GM12878 (cell line): ENCODE results near the gene KBTBD8. TPM values are rescaled to one million over a fixed set of nuclear protein-coding genes. Genes with fewer than 3 reads are reported as not detected.

ENCODE experiments used
- ATAC-seq: fragments of 200-7000 bp; cut with Tn5 transposase; 3 replicates; pipeline ENCODE4 v1.9.1; 2020; ENCODE audit warnings: mild to moderate bottlenecking, moderate library complexity
- BruUV-seq: library from RNA; stranded (reverse); fragments of 400-500 nt; replicated peaks from 2 replicates; lab custom pipeline; 2021; lab: Mats Ljungman, UMichigan
- CTCF ChIA-PET: fragments of 300-600 bp; sonication (Branson Sonifier 250); formaldehyde crosslinking; extraction: SDS; loops from one replicate; lab custom pipeline; 2021; ENCODE audit warnings: inconsistent platforms; lab: Yijun Ruan, JAX
- POLR2A ChIA-PET: fragments of 350-600 bp; formaldehyde crosslinking; extraction: SDS; loops from one replicate; lab custom pipeline; 2021; ENCODE audit warnings: inconsistent platforms; lab: Charles Lee
- RAD21 ChIA-PET: fragments of 300-600 bp; sonication (Branson Sonifier 250); formaldehyde crosslinking; loops from one replicate; lab custom pipeline; 2023; ENCODE audit warnings: antibody characterized with exemption; ENCODE audit not compliant: unreplicated experiment; lab: Charles Lee
- SMC1A ChIA-PET: fragments of 300-600 bp; sonication (Branson Sonifier 250); formaldehyde crosslinking; loops from one replicate; lab custom pipeline; 2023; ENCODE audit not compliant: unreplicated experiment, uncharacterized antibody; lab: Charles Lee
- DNase-seq: peaks from one replicate; pipeline ENCODE4 v3.0.0-alpha.2; 2011; ENCODE audit warnings: low read depth, low spot score
- FAIRE-seq: peaks from 3 replicates; lab custom pipeline; 2011; peaks lifted over from hg19 to GRCh38; lab: Jason Lieb, UNC
- H2AFZ ChIP-seq: 2 replicates; pipeline ENCODE4 v1.6.0; 2011; ENCODE audit warnings: low read depth, low read length, control low read depth; ENCODE audit not compliant: control insufficient read depth
- H3K27ac ChIP-seq: 2 replicates; pipeline ENCODE4 v1.5.1; 2011; ENCODE audit warnings: control low read depth; ENCODE audit not compliant: control insufficient read depth, insufficient read depth
- H3K27me3 ChIP-seq, 2 experiments: replicated peaks in 1 of 2; 2 replicates each; pipeline versions ENCODE4 v1.6.0 to v1.6.1; 2011; ENCODE audit warnings: low read length in 1 of 2; ENCODE audit not compliant: control insufficient read depth in 2 of 2, insufficient read depth in 2 of 2
- H3K36me3 ChIP-seq, 2 experiments: 2 replicates each; pipeline ENCODE4 v1.5.1; 2011; ENCODE audit warnings: low read length in 1 of 2; ENCODE audit not compliant: control insufficient read depth in 2 of 2, insufficient read depth in 2 of 2
- H3K4me1 ChIP-seq: 2 replicates; pipeline ENCODE4 v1.6.1; 2011; ENCODE audit warnings: mild to moderate bottlenecking, low read length, moderate library complexity, mixed read lengths; ENCODE audit not compliant: control insufficient read depth, insufficient read depth
- H3K4me2 ChIP-seq: 2 replicates; pipeline ENCODE4 v1.6.0; 2011; ENCODE audit warnings: control low read depth; ENCODE audit not compliant: control insufficient read depth, insufficient read depth
- H3K4me3 ChIP-seq: fragments of 200-600 bp; sonication (generic); 2 replicates; pipeline ENCODE4 v1.5.1; 2016
- H3K79me2 ChIP-seq: 2 replicates; pipeline ENCODE4 v1.6.0; 2011; ENCODE audit warnings: low read length; ENCODE audit not compliant: control insufficient read depth, insufficient read depth
- H3K9ac ChIP-seq: 2 replicates; pipeline ENCODE4 v1.8.0; 2011; ENCODE audit warnings: low read length, control low read depth, mixed read lengths; ENCODE audit not compliant: control insufficient read depth, insufficient read depth
- H3K9me3 ChIP-seq: replicated peaks from 3 replicates; pipeline ENCODE4 v1.5.1; 2011; ENCODE audit warnings: mild to moderate bottlenecking, low read length; ENCODE audit not compliant: control insufficient read depth, insufficient read depth
- H4K20me1 ChIP-seq: 2 replicates; pipeline ENCODE4 v1.6.0; 2011; ENCODE audit not compliant: control insufficient read depth, insufficient read depth
- BMI1 ChIP-seq: fragments of 450-650 bp; IDR thresholded peaks from 2 replicates; pipeline ENCODE4 v1.6.1; 2016; ENCODE audit warnings: mild to moderate bottlenecking, moderate library complexity, borderline replicate concordance
- CREM ChIP-seq: IDR thresholded peaks from 2 replicates; pipeline ENCODE4 v1.6.1; 2014; ENCODE audit warnings: antibody characterized with exemption, low read depth
- EED ChIP-seq: sonication (generic); IDR thresholded peaks from 2 replicates; pipeline ENCODE4 v1.6.1; 2016; ENCODE audit warnings: antibody characterized with exemption, low read depth
- FOXK2 ChIP-seq: fragments of 450-650 bp; IDR thresholded peaks from 2 replicates; pipeline ENCODE4 v1.6.1; 2017; ENCODE audit warnings: mild to moderate bottlenecking, moderate library complexity
- HDGF ChIP-seq: fragments of 450-650 bp; IDR thresholded peaks from 2 replicates; pipeline ENCODE4 v1.6.1; 2016; ENCODE audit warnings: antibody characterized with exemption
- JUNB ChIP-seq: IDR thresholded peaks from 2 replicates; pipeline ENCODE4 v1.6.1; 2016; ENCODE audit warnings: antibody characterized with exemption, mild to moderate bottlenecking
- NFIC ChIP-seq: IDR thresholded peaks from 2 replicates; pipeline ENCODE4 v1.6.1; 2012; ENCODE audit warnings: low read depth, mild to moderate bottlenecking, inconsistent platforms, low read length, moderate library complexity
- RAD21 ChIP-seq: IDR thresholded peaks from 2 replicates; pipeline ENCODE4 v1.6.1; 2011; ENCODE audit warnings: mild to moderate bottlenecking, low read depth, low read length, moderate library complexity; ENCODE audit not compliant: insufficient read depth
- SMAD5 ChIP-seq: IDR thresholded peaks from 2 replicates; pipeline ENCODE4 v1.6.1; 2016; ENCODE audit warnings: antibody characterized with exemption, low read depth
- SMC3 ChIP-seq: IDR thresholded peaks from 2 replicates; pipeline ENCODE4 v1.6.1; 2011; ENCODE audit warnings: low read length, improper control_type of control experiment, borderline replicate concordance
- SREBF1 ChIP-seq: IDR thresholded peaks from 2 replicates; pipeline ENCODE4 v1.6.1; 2012; ENCODE audit warnings: mild to moderate bottlenecking, low read length
- TAF1 ChIP-seq: IDR thresholded peaks from 2 replicates; pipeline ENCODE4 v1.6.1; 2011; ENCODE audit warnings: mild to moderate bottlenecking, low read depth, low read length, borderline replicate concordance
- TCF7 ChIP-seq: IDR thresholded peaks from 2 replicates; pipeline ENCODE4 v1.6.1; 2014; ENCODE audit warnings: antibody characterized with exemption, borderline replicate concordance
- ZSCAN29 ChIP-seq: fragments of 450-650 bp; IDR thresholded peaks from 2 replicates; pipeline ENCODE4 v1.6.1; 2017; ENCODE audit warnings: mild to moderate bottlenecking, moderate library complexity
- WGBS: methylation state at CpG from one replicate; pipeline ENCODE4 v1.1.6; 2016; ENCODE audit warnings: low lambda C conversion rate; ENCODE audit not compliant: insufficient replicate concordance, insufficient coverage; ENCODE audit errors: missing lambda C conversion rate; 5-methylcytosine and 5-hydroxymethylcytosine counted together
- in situ Hi-C: fragments of 300-500 bp; cut with MboI; formaldehyde crosslinking; loops from 9 replicates; pipeline ENCODE4 v1.14.3; 2018; ENCODE audit warnings: mixed read lengths
- intact Hi-C: fragments of 100-400 bp; cut with micrococcal nuclease; formaldehyde crosslinking; loops from one replicate; pipeline ENCODE4 v1.14.2; 2022; ENCODE audit not compliant: unreplicated experiment
- polyA plus RNA-seq, 11 experiments: library from polyadenylated mRNA; depleted of rRNA in 4 of 11; unstranded in 6 of 11; stranded (reverse) in 5 of 11; fragments of >200 nt; fragmentation: Nextera tagmentation in 4 of 11; fragmentation: Illumina TruSeq in 1 of 11; extraction: Ambion mirVana in 4 of 11; extraction: Trizol in 1 of 11; gene quantifications; 1 replicate in 1 of 11; 2 replicates in 10 of 11; pipeline versions ENCODE4 v1.2.1 to v1.2.3, GENCODE V29; 2011 to 2016; ENCODE audit warnings: inconsistent platforms in 2 of 11, missing spikeins in 2 of 11, low read depth in 1 of 11
- total RNA-seq, 4 experiments: library from RNA; depleted of rRNA in 3 of 4; stranded (reverse); fragments of >200 nt in 3 of 4; fragmentation: Illumina TruSeq in 1 of 4; extraction: Trizol in 1 of 4; gene quantifications; 2 replicates each; pipeline versions ENCODE4 v1.2.1 to v1.2.3, GENCODE V29; 2013 to 2021
- TF ChIP-seq, protein P1 (sequence below): fragments of 450-650 bp; formaldehyde crosslinking; IDR thresholded peaks from 2 replicates; pipeline ENCODE4 v1.4.0; 2020; ENCODE audit warnings: mild to moderate bottlenecking, moderate library complexity
- TF ChIP-seq, protein P2 (sequence below): fragments of 450-650 bp; IDR thresholded peaks from 2 replicates; pipeline ENCODE4 v1.6.1; 2014; ENCODE audit warnings: mild to moderate bottlenecking
- TF ChIP-seq, protein P3 (sequence below): IDR thresholded peaks from 2 replicates; pipeline ENCODE4 v1.6.1; 2012; ENCODE audit warnings: low read depth, low read length, improper control_type of control experiment
- TF ChIP-seq, protein P4 (sequence below), 3 experiments: IDR thresholded peaks in 2 of 3; conservative IDR thresholded peaks in 1 of 3; 2 replicates each; pipeline ENCODE4 v1.5.1; 2011; ENCODE audit warnings: low read depth in 3 of 3, low read length in 3 of 3, mild to moderate bottlenecking in 3 of 3, control low read depth in 2 of 3, moderate library complexity in 2 of 3, inconsistent platforms in 1 of 3, mixed read lengths in 1 of 3; ENCODE audit not compliant: control insufficient read depth in 2 of 3, insufficient read depth in 1 of 3; ENCODE audit errors: extremely low read depth in 1 of 3

KBTBD8 gene
- total and polyA plus RNA-seq, 10 of the 15 experiments (the other 5 are each of a cell fraction or from before 2014, with no cell fraction given): 8.5 to 44.4 (median 19.3) TPM

DNA sequence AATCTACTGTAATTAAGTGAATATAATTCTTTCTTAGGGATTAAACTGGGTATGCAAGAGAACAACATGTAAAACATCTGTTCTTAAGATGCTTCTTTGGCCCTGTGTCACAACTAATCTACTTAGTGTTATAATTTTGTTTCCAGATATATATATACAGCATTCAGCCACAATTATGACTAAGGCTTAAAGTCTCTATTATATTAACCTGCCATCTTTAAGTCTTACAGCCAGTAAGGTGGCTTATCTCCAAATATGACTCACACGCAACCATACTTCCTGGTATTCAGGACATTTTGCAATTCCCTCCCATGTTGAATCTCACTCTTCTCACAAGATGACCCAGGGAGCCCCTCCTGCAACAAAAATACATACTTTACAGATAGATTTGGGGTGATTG lies 6.6 kb upstream of the KBTBD8 start:
- H3K36me3 ChIP-seq: no peaks in the 10 kb centered on the region
- H3K27ac ChIP-seq: no peak overlapping the region
- H2AFZ ChIP-seq: no peak overlapping the region
- H3K9me3 ChIP-seq: no peaks in the 10 kb centered on the region
- H3K4me3 ChIP-seq: no peak overlapping the region
- ChIA-PET SMC1A (interaction anchor here (0.9 to 4.3 kb wide), 9 partner anchors 8 to 122 kb away, joined by 3 to 34 read pairs (median 10); no protein-coding TSS in a partner anchor), POLR2A (interaction anchor here (1.0 kb wide), 1 partner anchor 25 kb away, joined by 3 read pairs; no protein-coding TSS in a partner anchor), RAD21 (interaction anchor here (1.4 to 3.7 kb wide), 5 partner anchors 8 to 122 kb away, joined by 5 to 24 read pairs (median 17); partner anchors contain the start of gene KBTBD8), CTCF (interaction anchor here (0.9 to 6.0 kb wide), 17 partner anchors 8 to 712 kb away, joined by 3 to 106 read pairs (median 10); partner anchors contain the start of gene KBTBD8)
- FAIRE-seq (no peak), DNase-seq (no peak), ATAC-seq (no peak)
- H3K4me1 ChIP-seq: no peaks in the 10 kb centered on the region
- in situ Hi-C loops (loop anchor here (25.0 kb wide), 1 partner anchor 796 kb away; no protein-coding TSS in a partner anchor), intact Hi-C loops (loop anchor here (2.0 to 10.0 kb wide), 2 partner anchors 365 to 767 kb away; partner anchors contain the start of gene SLC25A26)
- no peaks in the 10 kb centered on the region for H3K79me2 ChIP-seq
- 100% methylated on average over 1 of the region's 1 CpG for WGBS
- no peak overlapping the region for H3K9ac ChIP-seq
- no peak overlapping the region for H3K4me2 ChIP-seq
- H4K20me1 ChIP-seq: no peaks in the 10 kb centered on the region
- BruUV-seq: no TSS peak
- no peaks in the 10 kb centered on the region; a peak in 1 of 4 replicates for H3K27me3 ChIP-seq
- TF ChIP-seq CREM: no peak
- TF ChIP-seq, protein P1, sequence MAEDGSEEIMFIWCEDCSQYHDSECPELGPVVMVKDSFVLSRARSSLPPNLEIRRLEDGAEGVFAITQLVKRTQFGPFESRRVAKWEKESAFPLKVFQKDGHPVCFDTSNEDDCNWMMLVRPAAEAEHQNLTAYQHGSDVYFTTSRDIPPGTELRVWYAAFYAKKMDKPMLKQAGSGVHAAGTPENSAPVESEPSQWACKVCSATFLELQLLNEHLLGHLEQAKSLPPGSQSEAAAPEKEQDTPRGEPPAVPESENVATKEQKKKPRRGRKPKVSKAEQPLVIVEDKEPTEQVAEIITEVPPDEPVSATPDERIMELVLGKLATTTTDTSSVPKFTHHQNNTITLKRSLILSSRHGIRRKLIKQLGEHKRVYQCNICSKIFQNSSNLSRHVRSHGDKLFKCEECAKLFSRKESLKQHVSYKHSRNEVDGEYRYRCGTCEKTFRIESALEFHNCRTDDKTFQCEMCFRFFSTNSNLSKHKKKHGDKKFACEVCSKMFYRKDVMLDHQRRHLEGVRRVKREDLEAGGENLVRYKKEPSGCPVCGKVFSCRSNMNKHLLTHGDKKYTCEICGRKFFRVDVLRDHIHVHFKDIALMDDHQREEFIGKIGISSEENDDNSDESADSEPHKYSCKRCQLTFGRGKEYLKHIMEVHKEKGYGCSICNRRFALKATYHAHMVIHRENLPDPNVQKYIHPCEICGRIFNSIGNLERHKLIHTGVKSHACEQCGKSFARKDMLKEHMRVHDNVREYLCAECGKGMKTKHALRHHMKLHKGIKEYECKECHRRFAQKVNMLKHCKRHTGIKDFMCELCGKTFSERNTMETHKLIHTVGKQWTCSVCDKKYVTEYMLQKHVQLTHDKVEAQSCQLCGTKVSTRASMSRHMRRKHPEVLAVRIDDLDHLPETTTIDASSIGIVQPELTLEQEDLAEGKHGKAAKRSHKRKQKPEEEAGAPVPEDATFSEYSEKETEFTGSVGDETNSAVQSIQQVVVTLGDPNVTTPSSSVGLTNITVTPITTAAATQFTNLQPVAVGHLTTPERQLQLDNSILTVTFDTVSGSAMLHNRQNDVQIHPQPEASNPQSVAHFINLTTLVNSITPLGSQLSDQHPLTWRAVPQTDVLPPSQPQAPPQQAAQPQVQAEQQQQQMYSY (CRISPR knock-in tag): no peak
- TF ChIP-seq SMAD5: no peak
- TF ChIP-seq NFIC: no peak
- no peak for TF ChIP-seq TCF7
- no peak for TF ChIP-seq SREBF1
- no peak for TF ChIP-seq RAD21
- TF ChIP-seq, protein P2, sequence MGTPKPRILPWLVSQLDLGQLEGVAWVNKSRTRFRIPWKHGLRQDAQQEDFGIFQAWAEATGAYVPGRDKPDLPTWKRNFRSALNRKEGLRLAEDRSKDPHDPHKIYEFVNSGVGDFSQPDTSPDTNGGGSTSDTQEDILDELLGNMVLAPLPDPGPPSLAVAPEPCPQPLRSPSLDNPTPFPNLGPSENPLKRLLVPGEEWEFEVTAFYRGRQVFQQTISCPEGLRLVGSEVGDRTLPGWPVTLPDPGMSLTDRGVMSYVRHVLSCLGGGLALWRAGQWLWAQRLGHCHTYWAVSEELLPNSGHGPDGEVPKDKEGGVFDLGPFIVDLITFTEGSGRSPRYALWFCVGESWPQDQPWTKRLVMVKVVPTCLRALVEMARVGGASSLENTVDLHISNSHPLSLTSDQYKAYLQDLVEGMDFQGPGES: no peak
- no peak for TF ChIP-seq HDGF
- no peak for TF ChIP-seq ZSCAN29
- TF ChIP-seq, protein P3, sequence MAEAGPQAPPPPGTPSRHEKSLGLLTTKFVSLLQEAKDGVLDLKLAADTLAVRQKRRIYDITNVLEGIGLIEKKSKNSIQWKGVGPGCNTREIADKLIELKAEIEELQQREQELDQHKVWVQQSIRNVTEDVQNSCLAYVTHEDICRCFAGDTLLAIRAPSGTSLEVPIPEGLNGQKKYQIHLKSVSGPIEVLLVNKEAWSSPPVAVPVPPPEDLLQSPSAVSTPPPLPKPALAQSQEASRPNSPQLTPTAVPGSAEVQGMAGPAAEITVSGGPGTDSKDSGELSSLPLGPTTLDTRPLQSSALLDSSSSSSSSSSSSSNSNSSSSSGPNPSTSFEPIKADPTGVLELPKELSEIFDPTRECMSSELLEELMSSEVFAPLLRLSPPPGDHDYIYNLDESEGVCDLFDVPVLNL: no peak
- no peak for TF ChIP-seq SMC3
- TF ChIP-seq JUNB: no peak
- no peak for TF ChIP-seq EED
- TF ChIP-seq, protein P4, sequence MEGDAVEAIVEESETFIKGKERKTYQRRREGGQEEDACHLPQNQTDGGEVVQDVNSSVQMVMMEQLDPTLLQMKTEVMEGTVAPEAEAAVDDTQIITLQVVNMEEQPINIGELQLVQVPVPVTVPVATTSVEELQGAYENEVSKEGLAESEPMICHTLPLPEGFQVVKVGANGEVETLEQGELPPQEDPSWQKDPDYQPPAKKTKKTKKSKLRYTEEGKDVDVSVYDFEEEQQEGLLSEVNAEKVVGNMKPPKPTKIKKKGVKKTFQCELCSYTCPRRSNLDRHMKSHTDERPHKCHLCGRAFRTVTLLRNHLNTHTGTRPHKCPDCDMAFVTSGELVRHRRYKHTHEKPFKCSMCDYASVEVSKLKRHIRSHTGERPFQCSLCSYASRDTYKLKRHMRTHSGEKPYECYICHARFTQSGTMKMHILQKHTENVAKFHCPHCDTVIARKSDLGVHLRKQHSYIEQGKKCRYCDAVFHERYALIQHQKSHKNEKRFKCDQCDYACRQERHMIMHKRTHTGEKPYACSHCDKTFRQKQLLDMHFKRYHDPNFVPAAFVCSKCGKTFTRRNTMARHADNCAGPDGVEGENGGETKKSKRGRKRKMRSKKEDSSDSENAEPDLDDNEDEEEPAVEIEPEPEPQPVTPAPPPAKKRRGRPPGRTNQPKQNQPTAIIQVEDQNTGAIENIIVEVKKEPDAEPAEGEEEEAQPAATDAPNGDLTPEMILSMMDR (IDR thresholded peaks at IDR 0.05 in 2 of 3, conservative IDR thresholded peaks at IDR 0.05 in 1 of 3; ENCODE audit: control insufficient read depth in 2 of 3, extremely low read depth in 1 of 3, insufficient read depth in 1 of 3, low read depth in 3 of 3, low read length in 3 of 3): no peak
- TF ChIP-seq FOXK2: no peak
- no peak for TF ChIP-seq TAF1
- TF ChIP-seq BMI1: no peak
